Mesothelial cell of epicardium (in vitro differentiated cells): ENCODE results near the gene IFT25. TPM values are rescaled to one million over a fixed set of nuclear protein-coding genes. Genes with fewer than 3 reads are reported as not detected.

Experiments used
- DNase-seq, 2 experiments: peaks; one replicate each; pipeline ENCODE4 v3.0.0; 2021; ENCODE audit warnings: low spot score in 2 of 2; ENCODE audit not compliant: unreplicated experiment in 2 of 2
- H3K27ac Mint-ChIP-seq: 2 replicates; pipeline ENCODE4 v1.8.0; 2021; ENCODE audit warnings: mixed read lengths
- H3K27me3 Mint-ChIP-seq: 2 replicates; pipeline ENCODE4 v1.8.0; 2021; ENCODE audit warnings: low read depth, mixed read lengths
- H3K36me3 Mint-ChIP-seq: 2 replicates; pipeline ENCODE4 v1.8.0; 2021; ENCODE audit warnings: mixed read lengths
- H3K4me1 Mint-ChIP-seq: 2 replicates; pipeline ENCODE4 v1.8.0; 2021; ENCODE audit warnings: mixed read lengths
- H3K4me3 Mint-ChIP-seq: 2 replicates; pipeline ENCODE4 v1.8.0; 2021; ENCODE audit warnings: mild to moderate bottlenecking, moderate library complexity, mixed read lengths
- H3K9me3 Mint-ChIP-seq: 2 replicates; pipeline ENCODE4 v1.8.0; 2021; ENCODE audit warnings: mixed read lengths
- total RNA-seq: library from RNA; stranded (reverse); gene quantifications from 3 replicates; pipeline ENCODE4 v1.2.1, GENCODE V29; 2021
- TF ChIP-seq, protein P1 (sequence below): fragments of 200-600 bp; sonication (generic); IDR thresholded peaks from one replicate; pipeline ENCODE4 v1.5.0; 2021; ENCODE audit warnings: antibody characterized with exemption; ENCODE audit not compliant: unreplicated experiment

Gene IFT25
- total RNA-seq, 1 donor from 2014 or later = 36.8 TPM

DNA sequence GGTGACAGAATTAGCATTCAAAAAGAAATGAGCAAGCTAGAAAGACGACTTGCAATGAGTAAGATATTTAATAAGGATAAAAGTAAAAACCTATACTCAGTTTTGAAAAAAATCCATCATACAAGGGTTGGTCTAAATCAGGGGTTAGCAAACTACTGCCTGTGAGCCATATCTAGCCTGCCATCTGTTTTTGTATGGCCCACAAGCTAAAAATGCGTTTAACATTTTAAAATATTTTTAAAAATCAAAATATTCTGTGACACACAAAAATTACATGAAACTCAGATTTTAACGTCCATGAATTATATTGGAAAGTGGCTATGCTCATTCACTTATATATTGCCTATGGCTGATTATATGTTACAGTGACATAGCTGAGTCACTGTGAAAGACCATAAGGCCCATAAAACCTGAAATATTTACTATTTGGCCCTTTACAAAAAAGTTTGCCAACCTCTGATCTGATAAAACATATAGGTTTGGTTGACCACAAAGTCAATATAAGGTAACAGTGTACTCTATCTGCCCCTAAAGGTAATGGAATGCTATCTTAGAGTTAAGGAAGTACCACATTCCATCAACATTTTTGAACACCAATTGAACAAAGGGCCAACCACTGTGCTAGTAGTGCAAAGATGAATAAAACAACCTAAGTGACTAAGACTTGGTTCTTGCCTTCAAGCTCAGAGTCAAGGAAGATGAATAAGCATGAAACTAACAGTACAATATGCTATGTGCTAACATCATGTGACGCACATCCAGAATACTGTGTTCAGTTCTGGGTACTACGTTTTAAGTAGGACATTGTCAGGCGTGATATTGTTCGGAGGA, 3.2 kb downstream of the IFT25 start:
- no peak overlapping the region for H3K4me3 Mint-ChIP-seq
- no peak for DNase-seq
- H3K27me3 Mint-ChIP-seq = no peaks in the 10 kb centered on the region
- H3K27ac Mint-ChIP-seq = no peak overlapping the region
- H3K9me3 Mint-ChIP-seq = no peaks in the 10 kb centered on the region
- H3K36me3 Mint-ChIP-seq = peaks cover 13% of the 10 kb centered on the region
- peaks cover 20% of the 10 kb centered on the region for H3K4me1 Mint-ChIP-seq
- TF ChIP-seq, protein P1, sequence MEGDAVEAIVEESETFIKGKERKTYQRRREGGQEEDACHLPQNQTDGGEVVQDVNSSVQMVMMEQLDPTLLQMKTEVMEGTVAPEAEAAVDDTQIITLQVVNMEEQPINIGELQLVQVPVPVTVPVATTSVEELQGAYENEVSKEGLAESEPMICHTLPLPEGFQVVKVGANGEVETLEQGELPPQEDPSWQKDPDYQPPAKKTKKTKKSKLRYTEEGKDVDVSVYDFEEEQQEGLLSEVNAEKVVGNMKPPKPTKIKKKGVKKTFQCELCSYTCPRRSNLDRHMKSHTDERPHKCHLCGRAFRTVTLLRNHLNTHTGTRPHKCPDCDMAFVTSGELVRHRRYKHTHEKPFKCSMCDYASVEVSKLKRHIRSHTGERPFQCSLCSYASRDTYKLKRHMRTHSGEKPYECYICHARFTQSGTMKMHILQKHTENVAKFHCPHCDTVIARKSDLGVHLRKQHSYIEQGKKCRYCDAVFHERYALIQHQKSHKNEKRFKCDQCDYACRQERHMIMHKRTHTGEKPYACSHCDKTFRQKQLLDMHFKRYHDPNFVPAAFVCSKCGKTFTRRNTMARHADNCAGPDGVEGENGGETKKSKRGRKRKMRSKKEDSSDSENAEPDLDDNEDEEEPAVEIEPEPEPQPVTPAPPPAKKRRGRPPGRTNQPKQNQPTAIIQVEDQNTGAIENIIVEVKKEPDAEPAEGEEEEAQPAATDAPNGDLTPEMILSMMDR = no peak

DNA sequence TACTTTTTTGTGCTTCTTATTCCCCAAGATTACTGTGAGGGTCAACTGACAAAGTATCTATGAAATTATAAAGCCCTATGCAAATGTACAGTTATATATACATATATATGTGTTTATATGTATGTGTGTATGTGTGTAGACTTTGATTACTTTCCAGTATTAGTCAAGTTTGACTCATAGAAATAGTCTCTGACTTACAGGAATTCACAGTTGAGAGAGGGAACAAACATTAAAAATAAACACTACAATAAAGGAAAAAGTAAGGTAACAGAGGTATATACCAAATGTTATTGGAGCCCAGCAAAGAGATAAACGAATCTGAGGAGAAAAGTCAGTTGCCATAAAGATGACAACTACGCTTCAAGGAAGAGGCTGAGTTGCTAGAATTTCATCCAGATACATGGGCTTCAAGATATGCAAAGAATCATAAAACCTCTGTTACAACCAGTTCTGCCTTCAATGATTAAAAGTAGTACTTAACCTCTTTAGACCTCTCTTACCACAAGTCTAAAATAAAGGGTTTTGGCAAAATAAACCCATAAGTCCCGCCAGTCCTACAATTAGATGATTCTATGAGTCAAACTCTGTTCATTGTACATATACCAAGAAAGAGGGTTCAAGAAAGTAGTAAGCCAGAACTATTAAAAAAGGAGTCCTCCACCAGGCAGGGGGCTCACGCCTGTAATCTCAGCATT, 7.2 kb downstream of the IFT25 start:
- H3K9me3 Mint-ChIP-seq = peaks cover 16% of the 10 kb centered on the region
- TF ChIP-seq, protein P1 = no peak
- H3K4me1 Mint-ChIP-seq = peaks cover 2% of the 10 kb centered on the region
- H3K27ac Mint-ChIP-seq = no peak overlapping the region
- H3K4me3 Mint-ChIP-seq = no peak overlapping the region
- peaks cover 43% of the 10 kb centered on the region for H3K36me3 Mint-ChIP-seq
- no peak for DNase-seq
- no peaks in the 10 kb centered on the region for H3K27me3 Mint-ChIP-seq

DNA sequence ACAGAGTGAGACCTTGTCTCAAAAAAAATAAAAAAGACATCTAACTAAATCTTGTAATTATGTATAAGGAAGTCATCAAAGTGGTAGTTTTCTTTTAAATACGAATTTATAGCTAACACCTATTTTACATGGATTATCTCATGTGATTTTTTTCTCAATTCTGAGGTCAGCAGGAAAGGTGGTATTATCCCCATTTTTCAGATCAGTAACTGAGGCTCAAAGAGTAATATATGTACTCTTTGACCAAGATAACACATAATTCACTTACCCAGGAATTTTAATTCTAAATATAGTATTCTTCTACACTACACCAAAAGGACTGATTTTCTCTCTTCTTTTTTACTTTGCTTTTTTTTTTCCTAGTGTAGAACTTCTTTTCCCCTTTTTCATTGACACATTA, 9.1 kb downstream of the IFT25 start:
- Mint-ChIP-seq H3K27ac (no peak overlapping the region), H3K4me3 (no peak overlapping the region), H3K36me3 (peaks cover 55% of the 10 kb centered on the region), H3K4me1 (peaks cover 2% of the 10 kb centered on the region), H3K27me3 (no peaks in the 10 kb centered on the region), H3K9me3 (peaks cover 18% of the 10 kb centered on the region)
- no peak for DNase-seq
- TF ChIP-seq, protein P1 = no peak

DNA sequence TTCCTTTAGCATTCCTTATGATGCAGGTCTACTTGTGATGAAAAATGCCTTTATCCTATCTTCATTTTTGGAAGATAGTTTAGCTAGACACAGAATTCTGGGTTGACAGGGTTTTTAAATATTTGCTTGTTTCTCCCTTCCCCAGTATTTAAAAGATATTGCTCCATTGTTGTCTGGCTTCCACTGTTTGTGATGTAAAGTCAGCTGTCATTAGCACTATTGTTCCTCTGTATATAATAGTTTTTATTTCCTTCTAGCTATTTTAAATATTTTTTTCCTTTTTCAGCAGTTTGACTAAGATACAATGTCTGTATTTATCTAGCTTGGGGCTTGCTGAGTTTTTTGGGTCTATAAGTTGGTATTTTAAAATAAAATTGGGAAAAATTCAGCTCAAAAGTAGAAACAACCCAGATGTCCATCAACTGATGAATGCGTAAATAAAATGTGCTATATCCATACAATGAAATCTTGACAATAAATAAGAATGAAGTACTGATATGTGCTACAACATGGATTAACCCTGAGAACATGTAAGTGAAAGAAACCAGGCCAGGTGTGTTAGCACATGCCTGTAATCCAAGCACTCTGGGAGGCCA, 11.2 kb downstream of the IFT25 start:
- no peak for DNase-seq
- Mint-ChIP-seq H3K4me1 (peaks cover 2% of the 10 kb centered on the region), H3K9me3 (peaks cover 23% of the 10 kb centered on the region), H3K4me3 (no peak overlapping the region), H3K36me3 (peaks cover 58% of the 10 kb centered on the region), H3K27me3 (no peaks in the 10 kb centered on the region), H3K27ac (no peak overlapping the region)
- TF ChIP-seq, protein P1 = no peak

DNA sequence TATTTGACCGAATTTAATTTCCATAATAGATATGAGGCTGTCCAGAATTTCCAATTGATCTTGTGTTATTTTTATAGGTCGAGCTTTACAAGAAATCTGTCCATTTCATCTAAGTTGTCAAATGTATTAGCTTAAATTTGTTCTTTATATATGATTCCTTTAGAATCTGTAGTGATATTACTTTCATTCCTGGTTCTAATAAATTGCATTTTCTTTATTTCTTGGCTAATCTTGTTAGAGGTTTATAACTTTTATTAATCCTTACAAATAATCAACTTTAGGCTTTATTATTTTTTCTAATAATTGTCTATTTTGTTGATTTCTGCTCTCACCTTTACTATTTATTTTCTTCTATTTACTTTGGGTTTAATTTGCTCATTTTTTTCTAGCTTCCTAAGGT, 14.0 kb downstream of the IFT25 start:
- H3K27me3 Mint-ChIP-seq = no peaks in the 10 kb centered on the region
- peaks cover 20% of the 10 kb centered on the region for H3K9me3 Mint-ChIP-seq
- peaks cover 7% of the 10 kb centered on the region for H3K4me1 Mint-ChIP-seq
- no peak overlapping the region for H3K27ac Mint-ChIP-seq
- H3K4me3 Mint-ChIP-seq = no peak overlapping the region
- DNase-seq = no peak
- H3K36me3 Mint-ChIP-seq = peaks cover 59% of the 10 kb centered on the region
- TF ChIP-seq, protein P1 = no peak
